ENCODE measurements around the gene SRP19. TPM values are rescaled to one million over a fixed set of nuclear protein-coding genes. Genes with fewer than 3 reads are reported as not detected.

Gene SRP19
- total and polyA plus RNA-seq, 2 of the 8 experiments (the other 6 are each of a cell fraction or from before 2014, with no cell fraction given) = 27.5 to 79.9 TPM

DNA sequence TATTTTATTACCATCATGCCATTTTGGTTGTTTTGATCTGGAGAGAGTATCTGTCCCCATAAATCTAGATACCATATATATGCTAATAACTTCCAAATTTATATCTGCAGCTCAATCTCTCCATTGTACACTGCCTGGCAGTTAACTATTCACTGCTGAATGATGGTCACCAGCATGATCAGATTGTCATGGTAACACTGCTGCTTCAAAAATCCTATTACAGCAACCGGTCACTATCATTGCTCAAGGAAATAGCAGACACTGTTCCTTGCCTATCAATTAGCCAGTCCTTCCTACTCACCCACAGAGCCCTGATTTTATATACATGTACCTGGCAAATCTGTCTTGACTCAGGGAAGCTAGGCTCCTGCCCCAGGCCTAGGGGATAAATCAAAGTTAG, 49.4 kb downstream of the SRP19 start:
- DNase-seq (ENCODE audit: low read depth in 1 of 2, low spot score in 2 of 2) = no peak
- Histone ChIP-seq H4K5ac (ENCODE audit: insufficient read length, low read depth, low read length) (no peak overlapping the region), H3K9ac (replicated peaks in 1 of 4; ENCODE audit: extremely low read depth in 1 of 4, low read depth in 3 of 4, low read length in 3 of 4) (no peak overlapping the region), H2AFZ (ENCODE audit: low read length) (no peak overlapping the region), H3K23ac (ENCODE audit: insufficient read length) (no peak overlapping the region), H3K23me2 (ENCODE audit: low read depth, low read length) (no peaks in the 10 kb centered on the region), H2BK12ac (ENCODE audit: low read depth, low read length) (no peak overlapping the region), H2BK5ac (ENCODE audit: low read depth, low read length) (no peak overlapping the region), H4K8ac (ENCODE audit: extremely low read depth, insufficient read depth, low read length) (no peak overlapping the region), H3K9me3 (ENCODE audit: insufficient read depth in 2 of 2, low read depth in 1 of 2, low read length in 1 of 2) (no peaks in the 10 kb centered on the region), H2BK20ac (ENCODE audit: low read length) (no peak overlapping the region), H3K36me3 (ENCODE audit: control insufficient read depth in 2 of 4, insufficient read depth in 4 of 4, low read length in 3 of 4) (peaks cover 0 to 22% (median 2%) of the 10 kb centered on the region in 4 experiments; a peak in 5 of 8 replicates), H2AK5ac (ENCODE audit: low read depth, low read length) (no peak overlapping the region), H3K79me1 (ENCODE audit: low read depth, low read length) (no peaks in the 10 kb centered on the region; the same call in 1 of the 2 replicates), H3K27me3 (replicated peaks in 1 of 4; ENCODE audit: control insufficient read depth in 3 of 4, extremely low read depth in 1 of 4, insufficient read depth in 3 of 4, low read length in 3 of 4) (no peaks in the 10 kb centered on the region), H4K91ac (replicated peaks; ENCODE audit: insufficient read length, low read length) (no peak overlapping the region), H3K14ac (ENCODE audit: insufficient read length) (no peak overlapping the region), H2BK15ac (ENCODE audit: low read length) (no peak overlapping the region), H3K79me2 (ENCODE audit: control insufficient read depth in 1 of 2, insufficient read depth in 2 of 2, low read length in 2 of 2) (no peaks in the 10 kb centered on the region), H3K56ac (replicated peaks; ENCODE audit: insufficient read length, low read depth, low read length) (no peak overlapping the region), H2BK120ac (replicated peaks; ENCODE audit: low read depth, low read length) (no peak overlapping the region), H4K20me1 (replicated peaks in 1 of 2; ENCODE audit: control insufficient read depth in 1 of 2, insufficient read depth in 2 of 2, low read length in 2 of 2) (no peaks in the 10 kb centered on the region), H3K4me1 (replicated peaks in 1 of 4; ENCODE audit: control insufficient read depth in 3 of 4, insufficient read depth in 4 of 4, low read length in 3 of 4) (no peaks in the 10 kb centered on the region), H3K4ac (replicated peaks; ENCODE audit: insufficient read length, low read depth, low read length) (no peak overlapping the region), H3K4me3 (ENCODE audit: extremely low read depth in 1 of 4, insufficient read depth in 2 of 4, low read depth in 3 of 4, low read length in 4 of 4) (no peak overlapping the region), H3K18ac (ENCODE audit: extremely low read depth, low read length) (no peak overlapping the region), H3K27ac (ENCODE audit: low read depth, low read length) (no peak overlapping the region), H3K4me2 (ENCODE audit: insufficient read depth in 1 of 2, low read depth in 2 of 2, low read length in 2 of 2) (no peak overlapping the region)
- TF ChIP-seq MAFK (IDR thresholded peaks at IDR 0.05; ENCODE audit: low read depth, low read length) (no peak), PHF8 (conservative IDR thresholded peaks at IDR 0.05; ENCODE audit: low read depth, low read length) (no peak), CEBPB (IDR thresholded peaks at IDR 0.05; ENCODE audit: low read depth, low read length) (no peak), GTF2F1 (IDR thresholded peaks at IDR 0.05; ENCODE audit: borderline replicate concordance, low read depth, low read length) (no peak), BRCA1 (IDR thresholded peaks at IDR 0.05; ENCODE audit: low read depth, low read length) (no peak), CHD2 (IDR thresholded peaks at IDR 0.05; ENCODE audit: low read length) (no peak), GABPA (IDR thresholded peaks at IDR 0.05; ENCODE audit: borderline replicate concordance, insufficient read depth, low read length) (no peak), SP1 (IDR thresholded peaks at IDR 0.05; ENCODE audit: low read depth, low read length) (no peak)
- FAIRE-seq = no peak
- 92% methylated on average over 1 of the region's 1 CpG; no CpG with 5 or more reads in 1 of the 2 experiments for WGBS, 2 experiments (ENCODE audit: extremely low coverage in 1 of 2, insufficient coverage in 1 of 2, insufficient read length in 1 of 2, insufficient replicate concordance in 2 of 2, low coverage in 1 of 2, low lambda C conversion rate in 2 of 2, missing lambda C conversion rate in 1 of 2)
- CTCF ChIA-PET (ENCODE audit: partially characterized antibody) = interaction anchor here (0.5 to 2.4 kb wide), 4 partner anchors 8 to 26 kb away, joined by 3 to 7 read pairs (median 4); no protein-coding TSS in a partner anchor
- POLR2A ChIA-PET (ENCODE audit: partially characterized antibody) = no interaction called here
